ENCODE results near the gene MYG1.
"Not testable (repeated sequence)": the region's sequence is repeated elsewhere in the genome, so short reads cannot be mapped to it uniquely, and the experiment has no call there.

Gene MYG1

DNA sequence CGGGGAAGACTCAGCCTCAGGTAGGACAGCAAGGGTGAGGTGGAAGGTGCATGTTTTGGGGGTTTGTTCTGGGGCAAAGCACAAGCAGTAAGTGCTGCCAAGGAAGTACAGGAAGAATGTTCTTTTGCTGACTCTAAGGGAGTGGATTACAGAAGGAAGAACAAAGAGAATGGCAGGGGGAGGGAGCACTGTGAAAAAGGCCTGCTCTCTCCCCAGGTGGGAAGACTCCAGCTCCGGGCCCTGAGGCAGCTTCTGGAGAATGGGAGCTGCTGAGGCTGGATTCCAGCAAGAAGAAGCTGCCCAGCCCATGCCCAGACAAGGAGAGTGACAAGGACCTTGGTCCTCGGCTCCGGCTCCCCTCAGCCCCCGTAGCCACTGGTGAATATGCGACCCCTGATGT lies 11.2 kb upstream of the MYG1 start:
- no peak for TF ChIP-seq CTCF (IDR thresholded peaks at IDR 0.05; ENCODE audit: extremely low read depth, missing control alignments)
- DNase-seq (ENCODE audit: low spot score): no peak

GRCh38 chr12:53289891-53290290 lies 9.6 kb upstream of the MYG1 start:
- no peak for TF ChIP-seq CTCF (IDR thresholded peaks at IDR 0.05; ENCODE audit: extremely low read depth, missing control alignments)
- DNase-seq (ENCODE audit: low spot score): no peak

- no peak for TF ChIP-seq CTCF (IDR thresholded peaks at IDR 0.05; ENCODE audit: extremely low read depth, missing control alignments)
- DNase-seq (ENCODE audit: low spot score): no peak
Measured at GRCh38 chr12:53290661-53291060, 8.8 kb upstream of the MYG1 start.

GRCh38 chr12:53292426-53292825 lies 7.1 kb upstream of the MYG1 start:
- no peak for DNase-seq (ENCODE audit: low spot score)
- TF ChIP-seq CTCF (IDR thresholded peaks at IDR 0.05; ENCODE audit: extremely low read depth, missing control alignments): no peak

- DNase-seq (ENCODE audit: low spot score): peak; percentile 87
- no peak for TF ChIP-seq CTCF (IDR thresholded peaks at IDR 0.05; ENCODE audit: extremely low read depth, missing control alignments)
Measured at GRCh38 chr12:53295070-53295890, 4.2 kb upstream of the MYG1 start, which contains the start of gene PFDN5. PFDN5 (plus strand) TSS chr12:53295542; CDS start chr12:53295568, 26 bp downstream.

DNA sequence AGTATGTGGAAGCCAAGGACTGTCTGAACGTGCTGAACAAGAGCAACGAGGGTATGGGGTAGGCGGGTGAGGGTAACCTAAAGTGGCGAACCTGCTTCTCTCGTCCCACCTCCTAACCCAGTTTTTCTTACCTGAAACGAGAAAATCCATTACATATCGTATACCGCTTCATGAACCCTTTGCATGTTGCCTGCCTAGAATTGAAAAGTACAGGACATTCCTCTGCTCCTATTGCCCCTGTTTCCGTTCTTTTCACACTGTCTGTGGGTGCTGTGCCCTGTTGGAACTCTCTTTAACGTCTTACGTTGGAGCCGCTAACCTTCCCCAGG lies 3.6 kb upstream of the MYG1 start:
- no peak for DNase-seq (ENCODE audit: low spot score)

GRCh38 chr12:53297106-53297505 lies 2.4 kb upstream of the MYG1 start:
- DNase-seq (ENCODE audit: low spot score): not testable (repeated sequence)

More for the DNA sequence above, 3.6 kb upstream of the MYG1 start:
- no peak for TF ChIP-seq CTCF (IDR thresholded peaks at IDR 0.05; ENCODE audit: extremely low read depth, missing control alignments)

- TF ChIP-seq CTCF (IDR thresholded peaks at IDR 0.05; ENCODE audit: extremely low read depth, missing control alignments): no peak
- no peak for DNase-seq (ENCODE audit: low spot score)
Measured at GRCh38 chr12:53298164-53298563, 1.3 kb upstream of the MYG1 start.

Measured in GM20000 (cell line).